Testis (tissue), 2 donors: Measurements from ENCODE around the gene FRMPD4.

ENCODE experiments used
- CTCF ChIP-seq, 3 experiments: fragments of 450-650 bp in 2 of 3; fragments of 200-600 bp in 1 of 3; sonication (generic) in 1 of 3; IDR thresholded peaks; one replicate each; pipeline ENCODE4 v1.5.1; 2016 to 2019; ENCODE audit warnings: antibody characterized with exemption in 3 of 3, mild to moderate bottlenecking in 2 of 3, moderate library complexity in 1 of 3
- POLR2A ChIP-seq: fragments of 450-650 bp; IDR thresholded peaks from one replicate; pipeline ENCODE4 v1.6.1; 2017; ENCODE audit warnings: antibody characterized with exemption, mild to moderate bottlenecking, moderate library complexity

DNA sequence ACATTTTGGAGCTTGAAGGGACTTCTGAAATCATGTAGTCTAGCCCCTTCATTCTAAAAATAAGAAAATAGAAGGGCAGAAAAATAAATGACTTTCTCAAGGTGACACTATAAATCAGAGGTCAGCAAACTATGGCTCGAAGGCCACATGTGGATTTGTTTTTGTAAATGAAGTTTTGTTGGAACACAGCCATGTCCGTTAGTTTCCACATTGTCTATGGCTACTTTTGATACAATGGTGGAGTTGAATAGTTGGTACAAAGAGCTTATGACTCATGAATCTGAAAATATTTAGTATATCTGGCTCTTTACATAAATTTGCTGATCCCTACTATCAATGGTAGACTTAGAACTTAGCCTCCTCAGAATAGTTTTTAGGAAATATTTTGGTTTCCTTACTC, 350.5 kb downstream of the FRMPD4 start:
- no peak for TF ChIP-seq CTCF (IDR thresholded peaks at IDR 0.05)
- TF ChIP-seq POLR2A = no peak
